ENCODE measurements around the gene RNF214.
"Not testable (repeated sequence)": the region's sequence is repeated elsewhere in the genome, so short reads cannot be mapped to it uniquely, and the experiment has no call there.

Gene RNF214

DNA sequence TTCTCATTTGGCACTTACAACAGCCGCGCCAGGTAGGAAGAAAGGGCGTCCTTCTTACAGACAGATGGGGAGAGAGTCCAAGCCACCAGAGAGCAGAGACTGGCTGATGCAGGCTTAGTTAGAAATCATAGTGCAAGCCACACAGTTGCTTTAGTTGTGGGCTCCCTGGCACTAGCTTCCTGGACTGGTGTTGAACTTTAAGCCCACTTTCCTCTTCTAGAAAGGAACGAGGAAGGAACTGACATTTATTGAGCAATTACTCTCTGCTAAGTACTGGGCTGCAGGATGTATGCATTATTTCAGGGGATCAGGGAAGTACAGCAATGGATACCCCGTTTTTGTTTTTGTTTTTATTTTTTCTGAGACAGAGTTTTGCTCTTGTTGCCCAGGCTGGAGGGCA lies 80.6 kb downstream of the RNF214 start:
- no peaks in the 10 kb centered on the region for H3K36me3 ChIP-seq (ENCODE audit: control insufficient read depth, insufficient read depth, low read length)
- no peak overlapping the region for H3K9ac ChIP-seq (ENCODE audit: low read depth, low read length)
- no peak overlapping the region for H3K27ac ChIP-seq (ENCODE audit: low read depth, low read length)
- H3K4me1 ChIP-seq (ENCODE audit: control insufficient read depth, insufficient read depth, low read length) = peaks cover 7% of the 10 kb centered on the region; the same call in 1 of the 2 replicates
- no peaks in the 10 kb centered on the region for H3K9me3 ChIP-seq (ENCODE audit: control insufficient read depth, insufficient read depth, low read length)
- H3K4me3 ChIP-seq (ENCODE audit: low read depth, low read length) = no peak overlapping the region
- 0 out of 2 replicates have a peak, but pooled peaks cover 2% of the 10 kb centered on the region for H3K27me3 ChIP-seq (ENCODE audit: control insufficient read depth, insufficient read depth, low read length)

DNA sequence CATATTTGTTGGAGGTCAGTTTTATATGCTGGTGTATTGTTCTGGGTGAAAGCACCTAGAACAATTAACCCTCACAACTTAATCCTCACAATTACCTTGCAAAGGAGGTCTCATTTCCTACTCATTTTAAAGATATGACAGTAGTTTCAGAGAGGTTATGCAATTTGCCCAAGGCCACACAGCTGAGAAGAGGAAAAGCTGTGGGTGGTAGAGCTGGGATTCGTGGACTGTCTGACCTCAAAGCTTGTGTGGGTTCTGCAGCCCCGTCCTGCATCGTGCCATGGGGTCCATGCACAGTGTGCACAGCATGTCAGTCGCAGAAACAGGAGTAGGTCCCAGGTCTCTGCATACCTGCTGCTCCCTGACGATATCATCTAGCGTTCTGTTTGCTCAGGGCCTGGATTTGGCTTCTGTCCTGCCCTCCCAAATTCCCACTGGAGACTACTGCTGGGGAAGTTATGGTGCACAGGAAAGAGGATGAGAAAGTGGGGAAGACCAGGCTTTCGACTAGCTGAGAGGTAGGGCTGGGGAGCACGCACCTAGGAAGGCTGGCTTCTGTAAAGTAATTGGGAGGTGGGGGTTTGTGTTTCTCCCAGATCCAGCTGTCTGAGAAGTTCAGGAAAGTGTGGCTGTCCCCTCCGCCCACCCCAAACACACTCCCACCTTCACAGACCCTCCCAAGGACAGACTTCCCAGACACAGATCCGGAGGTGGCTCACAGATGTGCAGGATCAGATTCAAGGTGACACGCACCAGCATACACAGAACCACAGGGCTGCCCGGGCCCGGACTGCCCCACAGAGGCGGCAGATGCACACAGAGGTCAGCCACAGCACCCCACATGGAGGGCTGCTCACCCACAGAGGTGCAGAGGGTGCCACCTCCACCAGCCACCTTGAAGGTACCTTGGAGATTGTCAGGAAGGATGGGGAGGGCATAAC lies 81.6 kb downstream of the RNF214 start:
- no peak overlapping the region for H3K4me3 ChIP-seq (ENCODE audit: low read depth, low read length)
- no peak overlapping the region for H3K9ac ChIP-seq (ENCODE audit: low read depth, low read length)
- no peaks in the 10 kb centered on the region for H3K9me3 ChIP-seq (ENCODE audit: control insufficient read depth, insufficient read depth, low read length)

DNA sequence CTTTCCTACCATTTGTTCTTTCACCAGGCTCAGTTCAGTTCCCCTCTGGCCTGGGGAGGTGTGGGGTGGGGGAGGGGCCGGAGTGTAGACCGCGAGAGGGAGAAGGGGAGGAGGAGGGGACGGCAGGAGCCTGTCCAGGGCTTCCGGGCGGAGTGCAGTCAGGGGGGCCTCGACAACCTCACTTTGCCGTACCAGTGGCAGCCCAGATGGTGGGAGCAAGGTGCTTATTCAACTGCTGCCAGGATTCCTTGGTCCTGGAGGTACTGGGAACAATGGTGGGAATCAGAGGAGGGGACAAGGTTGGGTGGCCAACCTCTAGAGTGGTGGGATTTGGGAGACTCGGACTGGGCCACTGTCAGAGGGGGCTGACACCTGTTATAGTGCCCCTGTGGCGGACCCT lies 82.4 kb downstream of the RNF214 start:
- H3K27me3 ChIP-seq (ENCODE audit: control insufficient read depth, insufficient read depth, low read length) = 0 out of 2 replicates have a peak, but pooled peaks cover 2% of the 10 kb centered on the region
- H3K4me3 ChIP-seq (ENCODE audit: low read depth, low read length) = peak overlapping the region; percentile 72
- no peaks in the 10 kb centered on the region for H3K9me3 ChIP-seq (ENCODE audit: control insufficient read depth, insufficient read depth, low read length)
- H3K36me3 ChIP-seq (ENCODE audit: control insufficient read depth, insufficient read depth, low read length) = no peaks in the 10 kb centered on the region
- no peak overlapping the region for H3K9ac ChIP-seq (ENCODE audit: low read depth, low read length)
- peaks cover 7% of the 10 kb centered on the region; the same call in 1 of the 2 replicates for H3K4me1 ChIP-seq (ENCODE audit: control insufficient read depth, insufficient read depth, low read length)
- H3K27ac ChIP-seq (ENCODE audit: low read depth, low read length) = no peak overlapping the region

More for the DNA sequence above, 81.6 kb downstream of the RNF214 start:
- no peak overlapping the region for H3K27ac ChIP-seq (ENCODE audit: low read depth, low read length)
- 0 out of 2 replicates have a peak, but pooled peaks cover 2% of the 10 kb centered on the region for H3K27me3 ChIP-seq (ENCODE audit: control insufficient read depth, insufficient read depth, low read length)
- no peaks in the 10 kb centered on the region for H3K36me3 ChIP-seq (ENCODE audit: control insufficient read depth, insufficient read depth, low read length)
- peaks cover 7% of the 10 kb centered on the region; the same call in 1 of the 2 replicates for H3K4me1 ChIP-seq (ENCODE audit: control insufficient read depth, insufficient read depth, low read length)

DNA sequence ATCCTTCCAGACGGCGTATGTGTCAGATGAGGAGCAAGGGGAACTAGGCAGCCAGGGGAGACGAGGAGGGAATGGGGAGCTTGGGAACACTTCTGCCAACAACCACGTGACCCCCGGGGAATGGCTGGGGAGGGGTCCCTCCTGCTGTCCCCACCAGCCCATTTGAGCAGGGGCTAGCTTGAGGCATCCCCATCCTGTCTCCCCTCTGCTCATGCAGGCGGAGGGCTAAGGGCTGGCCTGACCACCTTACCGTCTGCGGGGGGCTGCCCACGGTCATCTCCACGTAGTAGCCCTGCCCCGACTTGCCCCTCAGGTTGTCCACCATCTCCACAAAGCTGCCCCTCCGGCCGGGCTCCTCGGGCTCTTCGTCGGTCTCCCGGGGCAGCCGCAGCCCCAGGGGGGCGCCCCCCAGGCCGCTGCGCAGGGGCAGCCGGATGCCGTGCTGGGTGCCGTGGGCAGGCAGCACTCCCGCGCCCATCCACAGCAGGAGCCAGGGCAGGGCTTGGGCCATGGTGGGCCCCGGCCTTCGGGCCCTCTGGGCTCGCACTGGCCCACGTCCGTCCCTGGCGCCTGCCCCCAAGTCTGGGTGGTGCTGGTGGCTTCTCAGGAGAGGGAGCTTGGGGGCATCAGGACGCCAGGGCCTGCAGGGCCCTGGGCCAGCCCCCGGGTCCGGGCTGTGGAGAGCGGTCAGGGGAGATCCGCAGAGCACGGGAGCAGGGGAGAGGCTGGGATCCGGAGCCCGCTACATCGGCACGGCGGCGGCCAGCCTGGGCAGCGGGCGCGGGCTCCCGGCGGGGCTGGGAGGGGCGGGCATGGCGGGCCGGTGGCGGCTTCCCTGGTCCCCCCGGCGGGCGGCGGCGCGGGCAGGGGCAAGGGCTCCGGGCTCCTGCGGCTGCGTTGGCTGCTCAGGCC lies 83.1 kb downstream of the RNF214 start:
- no peak overlapping the region for H3K27ac ChIP-seq (ENCODE audit: low read depth, low read length)
- peaks cover 7% of the 10 kb centered on the region; the same call in 1 of the 2 replicates for H3K4me1 ChIP-seq (ENCODE audit: control insufficient read depth, insufficient read depth, low read length)
- H3K27me3 ChIP-seq (ENCODE audit: control insufficient read depth, insufficient read depth, low read length) = 0 out of 2 replicates have a peak, but pooled peaks cover 2% of the 10 kb centered on the region
- H3K9ac ChIP-seq (ENCODE audit: low read depth, low read length) = no peak overlapping the region
- peak overlapping the region; percentile 72 for H3K4me3 ChIP-seq (ENCODE audit: low read depth, low read length)
- no peaks in the 10 kb centered on the region for H3K9me3 ChIP-seq (ENCODE audit: control insufficient read depth, insufficient read depth, low read length)
- H3K36me3 ChIP-seq (ENCODE audit: control insufficient read depth, insufficient read depth, low read length) = no peaks in the 10 kb centered on the region

DNA sequence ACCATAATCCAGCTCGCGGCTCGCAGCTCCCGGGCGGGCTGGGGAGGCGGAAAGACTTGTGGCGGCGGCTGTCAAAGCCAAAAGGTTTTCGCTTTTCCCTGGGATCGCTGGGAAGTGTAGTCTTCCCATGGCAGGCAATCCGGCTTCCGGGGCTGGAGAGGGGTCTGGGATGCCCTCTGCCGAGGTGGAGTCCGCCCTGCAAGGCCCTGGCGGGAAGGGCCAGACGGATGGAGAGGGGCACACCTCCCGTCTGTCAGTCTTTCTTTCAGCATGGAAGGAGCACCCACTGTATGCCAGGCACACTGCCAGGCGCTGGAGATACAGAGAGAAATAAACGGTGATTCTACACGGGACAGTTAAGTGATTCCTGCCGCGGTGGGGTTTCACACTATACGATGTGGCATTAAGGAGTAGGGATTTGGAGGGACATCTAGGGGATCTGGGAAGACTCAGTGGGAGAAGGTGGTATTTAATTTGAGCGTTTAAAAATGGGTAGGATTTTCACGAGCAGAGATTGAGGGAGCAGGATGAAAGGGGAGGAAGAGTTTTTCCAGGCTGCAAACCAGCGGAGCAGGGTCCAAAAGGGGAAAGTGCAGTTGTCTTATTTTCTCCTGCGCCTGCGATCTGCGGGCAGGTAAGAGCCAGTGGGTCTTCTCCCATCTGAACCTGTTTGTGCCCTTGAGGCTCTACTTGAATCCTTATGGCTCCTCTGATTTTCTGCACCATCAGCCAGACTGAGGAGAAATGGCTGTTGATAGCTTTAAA lies 83.9 kb downstream of the RNF214 start, which contains the start of gene BACE1:
Gene BACE1, minus strand, starts transcription at position 60 of the 765 bp plus-strand sequence. CDS start 461 bp downstream, outside the sequence.
- peaks cover 7% of the 10 kb centered on the region; the same call in 1 of the 2 replicates for H3K4me1 ChIP-seq (ENCODE audit: control insufficient read depth, insufficient read depth, low read length)
- H3K9ac ChIP-seq (ENCODE audit: low read depth, low read length) = no peak within 1 kb of the TSS
- H3K4me3 ChIP-seq (ENCODE audit: low read depth, low read length) = peak within 1 kb of the TSS; percentile 72
- H3K36me3 ChIP-seq (ENCODE audit: control insufficient read depth, insufficient read depth, low read length) = no peaks in the 10 kb centered on the region
- no peaks in the 10 kb centered on the region for H3K9me3 ChIP-seq (ENCODE audit: control insufficient read depth, insufficient read depth, low read length)
- 0 out of 2 replicates have a peak, but pooled peaks cover 2% of the 10 kb centered on the region for H3K27me3 ChIP-seq (ENCODE audit: control insufficient read depth, insufficient read depth, low read length)
- no peak within 1 kb of the TSS for H3K27ac ChIP-seq (ENCODE audit: low read depth, low read length)

DNA sequence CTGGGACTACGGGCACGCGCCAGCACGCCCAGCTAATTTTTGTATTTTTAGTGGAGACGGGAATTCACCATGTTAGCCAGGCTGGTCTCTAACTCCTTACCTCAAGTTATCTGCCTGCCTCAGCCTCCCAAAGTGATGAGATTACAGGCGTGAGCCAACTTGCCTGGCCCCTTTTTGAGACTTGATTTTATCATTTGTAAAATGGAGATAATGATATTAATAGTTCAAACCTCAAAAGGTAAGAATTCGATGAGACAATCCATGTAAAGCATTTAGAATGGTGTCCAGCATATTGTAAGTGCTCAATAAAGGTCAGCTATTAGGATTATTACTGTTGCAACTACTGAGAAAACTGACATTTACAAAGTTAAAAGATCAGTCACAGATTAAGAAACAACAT lies 86.3 kb downstream of the RNF214 start:
- H3K4me1 ChIP-seq (ENCODE audit: control insufficient read depth, insufficient read depth, low read length) = peaks cover 7% of the 10 kb centered on the region; the same call in 1 of the 2 replicates
- H3K4me3 ChIP-seq (ENCODE audit: low read depth, low read length) = no peak overlapping the region
- no peak overlapping the region for H3K9ac ChIP-seq (ENCODE audit: low read depth, low read length)
- 0 out of 2 replicates have a peak, but pooled peaks cover 2% of the 10 kb centered on the region for H3K27me3 ChIP-seq (ENCODE audit: control insufficient read depth, insufficient read depth, low read length)
- no peak overlapping the region for H3K27ac ChIP-seq (ENCODE audit: low read depth, low read length)
- no peaks in the 10 kb centered on the region for H3K36me3 ChIP-seq (ENCODE audit: control insufficient read depth, insufficient read depth, low read length)
- H3K9me3 ChIP-seq (ENCODE audit: control insufficient read depth, insufficient read depth, low read length) = no peaks in the 10 kb centered on the region

DNA sequence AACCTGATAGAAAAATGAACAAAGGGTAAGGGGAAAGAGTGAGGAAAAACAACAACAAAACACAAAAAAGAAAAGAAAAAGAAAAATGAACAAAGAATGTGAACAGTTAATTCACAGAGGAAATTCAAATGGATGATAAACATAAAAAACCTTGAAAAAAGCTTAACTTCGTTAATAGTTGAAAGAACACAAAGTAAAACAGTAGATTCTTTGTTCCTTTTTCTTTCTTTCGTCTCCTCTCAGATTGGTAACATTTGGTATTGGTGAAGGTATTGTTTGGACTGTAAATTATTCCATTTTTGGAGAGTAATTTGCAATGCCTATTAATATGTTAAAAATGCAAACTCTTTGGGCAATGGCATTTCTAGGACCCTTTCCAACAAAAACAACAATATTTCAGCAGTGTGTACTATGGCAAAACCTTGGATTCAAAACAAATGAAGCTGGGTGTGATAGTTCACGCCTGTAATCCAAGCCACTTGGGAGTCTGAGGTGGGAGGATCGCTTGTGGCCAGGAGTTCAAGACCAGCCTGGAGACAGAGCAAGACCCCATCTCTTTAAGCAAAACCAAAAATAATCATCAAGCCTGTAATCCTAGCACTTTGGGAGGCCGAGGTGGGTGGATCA lies 86.9 kb downstream of the RNF214 start:
- Histone ChIP-seq H3K9ac (ENCODE audit: low read depth, low read length) (no peak overlapping the region), H3K36me3 (ENCODE audit: control insufficient read depth, insufficient read depth, low read length) (no peaks in the 10 kb centered on the region), H3K27ac (ENCODE audit: low read depth, low read length) (no peak overlapping the region), H3K4me3 (ENCODE audit: low read depth, low read length) (no peak overlapping the region), H3K9me3 (ENCODE audit: control insufficient read depth, insufficient read depth, low read length) (no peaks in the 10 kb centered on the region), H3K4me1 (ENCODE audit: control insufficient read depth, insufficient read depth, low read length) (peaks cover 5% of the 10 kb centered on the region; the same call in 1 of the 2 replicates), H3K27me3 (ENCODE audit: control insufficient read depth, insufficient read depth, low read length) (0 out of 2 replicates have a peak, but pooled peaks cover 2% of the 10 kb centered on the region)

DNA sequence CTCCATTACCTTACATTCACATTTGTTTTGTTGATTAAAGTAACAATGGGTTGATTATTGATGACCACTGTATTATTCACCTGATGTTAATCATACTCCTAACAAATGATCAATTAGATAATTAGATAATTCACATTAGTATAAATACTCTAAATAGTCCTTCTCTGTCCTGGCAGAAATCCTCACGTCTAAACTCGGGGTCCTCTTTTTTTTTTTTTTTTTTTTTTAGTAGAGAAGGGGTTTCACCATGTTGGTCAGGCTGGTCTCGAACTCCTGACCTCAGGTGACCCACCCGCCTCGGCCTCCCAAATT lies 94.7 kb downstream of the RNF214 start:
- H3K4me1 ChIP-seq (ENCODE audit: control insufficient read depth, insufficient read depth, low read length); H3K27ac ChIP-seq (ENCODE audit: low read depth, low read length); H3K27me3 ChIP-seq (ENCODE audit: control insufficient read depth, insufficient read depth, low read length); H3K36me3 ChIP-seq (ENCODE audit: control insufficient read depth, insufficient read depth, low read length); H3K9me3 ChIP-seq (ENCODE audit: control insufficient read depth, insufficient read depth, low read length); H3K9ac ChIP-seq (ENCODE audit: low read depth, low read length): not testable (repeated sequence)
- peak overlapping the region; percentile 77 for H3K4me3 ChIP-seq (ENCODE audit: low read depth, low read length)

DNA sequence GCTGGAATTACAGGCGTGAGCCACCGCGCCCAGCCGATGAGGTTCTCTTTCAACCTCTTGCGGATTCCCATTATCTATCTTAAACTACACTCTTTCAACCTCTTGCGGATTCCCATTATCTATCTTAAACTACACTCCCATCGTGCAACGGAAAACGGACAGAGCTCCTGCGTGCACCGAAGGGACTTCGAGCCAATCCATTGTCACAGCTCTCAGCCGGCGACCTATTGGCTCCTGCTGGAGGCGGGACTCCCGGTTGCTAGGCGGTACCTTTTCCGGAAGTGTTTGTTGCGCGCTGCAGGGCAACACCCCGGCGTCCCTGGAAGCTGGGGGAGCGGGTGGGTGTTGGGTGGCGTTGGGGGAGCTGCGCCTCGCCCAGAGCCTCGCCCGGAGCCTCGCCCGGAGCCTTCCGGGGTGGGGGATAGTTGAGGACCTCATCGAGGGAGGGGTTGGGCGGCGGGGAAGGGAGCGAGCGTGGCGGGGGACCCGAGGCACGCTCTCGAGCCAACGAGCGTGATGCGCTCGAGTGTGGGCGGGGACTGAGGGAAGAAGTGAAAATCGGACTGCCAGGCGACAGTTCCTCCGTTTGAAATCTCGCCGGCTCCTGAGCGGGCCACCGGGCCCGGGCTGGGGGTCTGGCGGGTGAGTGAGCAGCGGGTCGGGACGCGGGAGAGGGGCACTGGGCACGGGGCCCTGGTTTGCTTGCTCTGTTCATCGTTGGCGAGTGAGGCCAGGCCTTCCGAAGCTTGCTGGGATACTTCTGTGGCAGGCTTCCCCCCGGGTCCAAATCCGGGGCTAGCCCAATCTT lies 95.3 kb downstream of the RNF214 start, which contains the start of gene CEP164:
Gene CEP164, plus strand, starts transcription at position 288 of the 808 bp plus-strand sequence. CDS start 10,733 bp downstream, outside the sequence.
- Histone ChIP-seq H3K36me3 (ENCODE audit: control insufficient read depth, insufficient read depth, low read length) (no peaks in the 10 kb centered on the region), H3K9ac (ENCODE audit: low read depth, low read length) (no peak within 1 kb of the TSS), H3K27ac (ENCODE audit: low read depth, low read length) (peak within 1 kb of the TSS; percentile 73), H3K27me3 (ENCODE audit: control insufficient read depth, insufficient read depth, low read length) (no peaks in the 10 kb centered on the region), H3K9me3 (ENCODE audit: control insufficient read depth, insufficient read depth, low read length) (no peaks in the 10 kb centered on the region), H3K4me3 (ENCODE audit: low read depth, low read length) (peak within 1 kb of the TSS; percentile 77), H3K4me1 (ENCODE audit: control insufficient read depth, insufficient read depth, low read length) (no peaks in the 10 kb centered on the region; the same call in 1 of the 2 replicates)
